HepG2 (cell line): ENCODE results near the gene CNPY1. TPM values are rescaled to one million over a fixed set of nuclear protein-coding genes. Genes with fewer than 3 reads are reported as not detected.

Source experiments
- CEBPB ChIP-seq: IDR thresholded peaks from 2 replicates; pipeline ENCODE4 v1.6.1; 2011; ENCODE audit warnings: low read depth, low read length, improper control_type of control experiment, borderline replicate concordance
- CEBPG ChIP-seq: IDR thresholded peaks from 2 replicates; pipeline ENCODE4 v1.6.1; 2016
- E2F1 ChIP-seq: sonication (generic); formaldehyde crosslinking; IDR thresholded peaks from 2 replicates; pipeline ENCODE4 v1.5.0; 2020; ENCODE audit warnings: missing genetic modification reagents
- FOXA3 ChIP-seq: IDR thresholded peaks from 2 replicates; pipeline ENCODE4 v1.6.1; 2016; ENCODE audit warnings: missing genetic modification reagents, missing compliant biosample characterization
- PAXIP1 ChIP-seq: sonication (generic); formaldehyde crosslinking; conservative IDR thresholded peaks from 2 replicates; pipeline ENCODE4 v1.4.0; 2020; ENCODE audit warnings: mild to moderate bottlenecking, missing genetic modification reagents, moderate library complexity
- PREB ChIP-seq: sonication (generic); formaldehyde crosslinking; IDR thresholded peaks from 2 replicates; pipeline ENCODE4 v1.4.0; 2020; ENCODE audit warnings: missing genetic modification reagents
- SAP130 ChIP-seq: IDR thresholded peaks from 2 replicates; pipeline ENCODE4 v1.6.1; 2016; ENCODE audit warnings: low read depth
- SOX5 ChIP-seq: IDR thresholded peaks from 2 replicates; pipeline ENCODE4 v1.6.1; 2016; ENCODE audit warnings: borderline replicate concordance
- SP140L ChIP-seq: sonication (generic); formaldehyde crosslinking; IDR thresholded peaks from 2 replicates; pipeline ENCODE4 v1.4.0; 2020; ENCODE audit warnings: missing genetic modification reagents, borderline replicate concordance
- TBL1XR1 ChIP-seq: fragments of 150-350 bp; IDR thresholded peaks from 2 replicates; pipeline ENCODE4 v1.6.1; 2014; ENCODE audit warnings: borderline replicate concordance, low read length; ENCODE audit not compliant: partially characterized antibody
- ZNF703 ChIP-seq: sonication (generic); formaldehyde crosslinking; IDR thresholded peaks from 2 replicates; pipeline ENCODE4 v1.5.1; 2020; ENCODE audit warnings: missing genetic modification reagents, mild to moderate bottlenecking, moderate library complexity, borderline replicate concordance
- ZNF841 ChIP-seq: sonication (generic); formaldehyde crosslinking; IDR thresholded peaks from 2 replicates; pipeline ENCODE4 v1.8.1; 2023; ENCODE audit warnings: missing genetic modification reagents, borderline replicate concordance
- polyA plus RNA-seq, 8 experiments: library from polyadenylated mRNA; depleted of rRNA in 3 of 8; stranded (reverse) in 7 of 8; unstranded in 1 of 8; fragments of >200 nt; fragmentation: Illumina TruSeq in 4 of 8; extraction: Trizol in 4 of 8; gene quantifications; 2 replicates each; pipeline versions ENCODE4 v1.2.1 to v1.2.3, GENCODE V29; 2011 to 2016; ENCODE audit warnings: low read depth in 4 of 8, missing spikeins in 1 of 8, mixed read lengths in 1 of 8; ENCODE audit not compliant: insufficient read depth in 1 of 8
- total RNA-seq, 5 experiments: library from RNA; depleted of rRNA; stranded (reverse); fragments of >200 nt; fragmentation: Illumina TruSeq; extraction: Trizol; gene quantifications; 2 replicates each; pipeline ENCODE4 v1.2.3, GENCODE V29; 2016; ENCODE audit warnings: low read depth in 1 of 5
- TF ChIP-seq, protein P1 (sequence below): sonication (generic); formaldehyde crosslinking; IDR thresholded peaks from 2 replicates; pipeline ENCODE4 v1.5.0; 2020; ENCODE audit warnings: mild to moderate bottlenecking, missing genetic modification reagents, moderate library complexity
- TF ChIP-seq, protein P2 (sequence below): sonication (generic); formaldehyde crosslinking; IDR thresholded peaks from 2 replicates; pipeline ENCODE4 v1.4.0; 2020; ENCODE audit warnings: mild to moderate bottlenecking, missing genetic modification reagents
- TF ChIP-seq, protein P3 (sequence below): sonication (generic); formaldehyde crosslinking; IDR thresholded peaks from 2 replicates; pipeline ENCODE4 v1.4.0; 2020; ENCODE audit warnings: missing genetic modification reagents

Gene CNPY1
- total and polyA plus RNA-seq, 2 of the 13 experiments (the other 11 are each of a cell fraction or from before 2014, with no cell fraction given): not detected

DNA sequence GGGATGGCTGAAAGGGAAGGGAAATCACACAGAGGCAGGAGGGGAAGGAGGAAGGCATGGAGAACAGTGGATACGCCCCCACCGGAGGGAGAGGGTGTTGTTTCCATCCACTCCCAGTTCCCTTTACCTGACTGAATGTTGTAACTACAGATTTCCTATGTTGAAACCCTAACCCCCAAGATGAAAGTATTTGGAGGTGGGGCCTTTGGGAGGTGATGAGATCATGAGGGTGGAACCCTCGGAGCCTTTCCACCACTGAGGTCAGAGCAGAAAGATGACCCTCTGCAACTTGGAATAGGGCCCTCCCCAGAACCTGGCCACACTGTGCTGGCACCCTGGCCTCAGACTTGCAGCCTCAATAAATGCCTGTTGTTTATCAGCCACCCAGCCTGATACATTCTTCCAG, 48.6 kb upstream of the CNPY1 start (continued):
- TF ChIP-seq, protein P1, sequence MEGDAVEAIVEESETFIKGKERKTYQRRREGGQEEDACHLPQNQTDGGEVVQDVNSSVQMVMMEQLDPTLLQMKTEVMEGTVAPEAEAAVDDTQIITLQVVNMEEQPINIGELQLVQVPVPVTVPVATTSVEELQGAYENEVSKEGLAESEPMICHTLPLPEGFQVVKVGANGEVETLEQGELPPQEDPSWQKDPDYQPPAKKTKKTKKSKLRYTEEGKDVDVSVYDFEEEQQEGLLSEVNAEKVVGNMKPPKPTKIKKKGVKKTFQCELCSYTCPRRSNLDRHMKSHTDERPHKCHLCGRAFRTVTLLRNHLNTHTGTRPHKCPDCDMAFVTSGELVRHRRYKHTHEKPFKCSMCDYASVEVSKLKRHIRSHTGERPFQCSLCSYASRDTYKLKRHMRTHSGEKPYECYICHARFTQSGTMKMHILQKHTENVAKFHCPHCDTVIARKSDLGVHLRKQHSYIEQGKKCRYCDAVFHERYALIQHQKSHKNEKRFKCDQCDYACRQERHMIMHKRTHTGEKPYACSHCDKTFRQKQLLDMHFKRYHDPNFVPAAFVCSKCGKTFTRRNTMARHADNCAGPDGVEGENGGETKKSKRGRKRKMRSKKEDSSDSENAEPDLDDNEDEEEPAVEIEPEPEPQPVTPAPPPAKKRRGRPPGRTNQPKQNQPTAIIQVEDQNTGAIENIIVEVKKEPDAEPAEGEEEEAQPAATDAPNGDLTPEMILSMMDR: 0 out of 2 replicates have a peak, but pooled peaks have one; percentile 28
- TF ChIP-seq E2F1 (CRISPR knock-in tag) (no peak), CEBPG (peak; percentile 41; the same call in 1 of the 2 replicates), PAXIP1 (CRISPR knock-in tag) (0 out of 2 replicates have a peak, but pooled peaks have one; percentile 15), FOXA3 (CRISPR knock-in tag) (0 out of 2 replicates have a peak, but pooled peaks have one; percentile 7), ZNF841 (CRISPR knock-in tag) (no peak), SOX5 (CRISPR knock-in tag) (peak; percentile 43; the same call in 1 of the 2 replicates), SAP130 (0 out of 2 replicates have a peak, but pooled peaks have one; percentile 16), ZNF703 (CRISPR knock-in tag) (no peak), SP140L (CRISPR knock-in tag) (no peak), CEBPB (peak; percentile 53; the same call in 1 of the 2 replicates), PREB (CRISPR knock-in tag) (no peak), TBL1XR1 (no peak)
- TF ChIP-seq, protein P2, sequence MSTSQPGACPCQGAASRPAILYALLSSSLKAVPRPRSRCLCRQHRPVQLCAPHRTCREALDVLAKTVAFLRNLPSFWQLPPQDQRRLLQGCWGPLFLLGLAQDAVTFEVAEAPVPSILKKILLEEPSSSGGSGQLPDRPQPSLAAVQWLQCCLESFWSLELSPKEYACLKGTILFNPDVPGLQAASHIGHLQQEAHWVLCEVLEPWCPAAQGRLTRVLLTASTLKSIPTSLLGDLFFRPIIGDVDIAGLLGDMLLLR (CRISPR knock-in tag): no peak
- TF ChIP-seq, protein P3, sequence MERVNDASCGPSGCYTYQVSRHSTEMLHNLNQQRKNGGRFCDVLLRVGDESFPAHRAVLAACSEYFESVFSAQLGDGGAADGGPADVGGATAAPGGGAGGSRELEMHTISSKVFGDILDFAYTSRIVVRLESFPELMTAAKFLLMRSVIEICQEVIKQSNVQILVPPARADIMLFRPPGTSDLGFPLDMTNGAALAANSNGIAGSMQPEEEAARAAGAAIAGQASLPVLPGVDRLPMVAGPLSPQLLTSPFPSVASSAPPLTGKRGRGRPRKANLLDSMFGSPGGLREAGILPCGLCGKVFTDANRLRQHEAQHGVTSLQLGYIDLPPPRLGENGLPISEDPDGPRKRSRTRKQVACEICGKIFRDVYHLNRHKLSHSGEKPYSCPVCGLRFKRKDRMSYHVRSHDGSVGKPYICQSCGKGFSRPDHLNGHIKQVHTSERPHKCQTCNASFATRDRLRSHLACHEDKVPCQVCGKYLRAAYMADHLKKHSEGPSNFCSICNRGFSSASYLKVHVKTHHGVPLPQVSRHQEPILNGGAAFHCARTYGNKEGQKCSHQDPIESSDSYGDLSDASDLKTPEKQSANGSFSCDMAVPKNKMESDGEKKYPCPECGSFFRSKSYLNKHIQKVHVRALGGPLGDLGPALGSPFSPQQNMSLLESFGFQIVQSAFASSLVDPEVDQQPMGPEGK (CRISPR knock-in tag): peak; percentile 52; the same call in 1 of the 2 replicates
